Natural killer cell (primary cell): ENCODE measurements around the gene FTO. TPM values are rescaled to one million over a fixed set of nuclear protein-coding genes. Genes with fewer than 3 reads are reported as not detected.

Experiments
- ATAC-seq, 3 donors: fragments of 150-1000 bp in 2 of 3; fragments of 200-7000 bp in 1 of 3; cut with Tn5 transposase; 1 replicate in 1 of 3; 2 replicates in 2 of 3; pipeline ENCODE4 v1.10.0; 2021; ENCODE audit warnings: mild to moderate bottlenecking in 2 of 3, moderate library complexity in 2 of 3
- DNase-seq, 2 donors: peaks; one replicate each; pipeline versions ENCODE4 v3.0.0 to v3.0.0-alpha.2; 2013 to 2021; ENCODE audit warnings: mixed read lengths in 1 of 2
- H3K27ac ChIP-seq: one replicate; pipeline ENCODE4 v1.5.1; 2013; ENCODE audit warnings: mild to moderate bottlenecking, low read length
- H3K27me3 ChIP-seq: one replicate; pipeline ENCODE4 v1.6.1; 2013; ENCODE audit warnings: low read length; ENCODE audit not compliant: control insufficient read depth, insufficient read depth
- H3K36me3 ChIP-seq: one replicate; pipeline ENCODE4 v1.6.1; 2013; ENCODE audit warnings: low read length; ENCODE audit not compliant: control insufficient read depth, insufficient read depth
- H3K4me1 ChIP-seq: one replicate; pipeline ENCODE4 v1.6.1; 2013; ENCODE audit warnings: low read length; ENCODE audit not compliant: control insufficient read depth, insufficient read depth
- H3K4me3 ChIP-seq: one replicate; pipeline ENCODE4 v1.5.1; 2013; ENCODE audit warnings: low read length
- H3K9me3 ChIP-seq: one replicate; pipeline ENCODE4 v1.6.1; 2013; ENCODE audit warnings: low read length; ENCODE audit not compliant: control insufficient read depth, insufficient read depth
- H3K27ac Mint-ChIP-seq, 2 donors: one replicate each; pipeline ENCODE4 v1.8.0; 2022; ENCODE audit warnings: mild to moderate bottlenecking in 2 of 2, mixed read lengths in 2 of 2, moderate library complexity in 1 of 2
- H3K27me3 Mint-ChIP-seq, 2 donors: one replicate each; pipeline ENCODE4 v1.8.0; 2022; ENCODE audit warnings: low read depth in 2 of 2, mixed read lengths in 2 of 2
- H3K36me3 Mint-ChIP-seq: one replicate; pipeline ENCODE4 v1.8.0; 2022; ENCODE audit warnings: mixed read lengths
- H3K4me1 Mint-ChIP-seq, 2 donors: one replicate each; pipeline ENCODE4 v1.8.0; 2022; ENCODE audit warnings: mixed read lengths in 2 of 2
- H3K4me3 Mint-ChIP-seq: one replicate; pipeline ENCODE4 v1.8.0; 2022; ENCODE audit warnings: mild to moderate bottlenecking, moderate library complexity, mixed read lengths
- H3K9me3 Mint-ChIP-seq, 2 donors: one replicate each; pipeline ENCODE4 v1.8.0; 2022; ENCODE audit warnings: mixed read lengths in 2 of 2
- WGBS: methylation state at CpG from one replicate; pipeline ENCODE4 v1.1.7; 2013; ENCODE audit warnings: missing lambda C conversion rate; ENCODE audit not compliant: insufficient coverage; 5-methylcytosine and 5-hydroxymethylcytosine counted together
- intact Hi-C: fragments of 100-400 bp; cut with micrococcal nuclease; formaldehyde crosslinking; loops from one replicate; pipeline ENCODE4 v1.14.2; 2022
- total RNA-seq, 4 donors: library from RNA; stranded (reverse); fragments of 120-200 nt in 1 of 4; gene quantifications; one replicate each; pipeline versions ENCODE4 v1.2.3 to v1.2.4, GENCODE V29; 2013 to 2022
- TF ChIP-seq, protein P1 (sequence below): fragments of 200-600 bp; IDR thresholded peaks from one replicate; pipeline ENCODE4 v1.8.0; 2022; ENCODE audit warnings: antibody characterized with exemption

FTO gene
- total RNA-seq, 3 donors from 2014 or later (not counting 1 experiment from before 2014, with no cell fraction given) = 55.4 to 70.5 (median 55.4) TPM

DNA sequence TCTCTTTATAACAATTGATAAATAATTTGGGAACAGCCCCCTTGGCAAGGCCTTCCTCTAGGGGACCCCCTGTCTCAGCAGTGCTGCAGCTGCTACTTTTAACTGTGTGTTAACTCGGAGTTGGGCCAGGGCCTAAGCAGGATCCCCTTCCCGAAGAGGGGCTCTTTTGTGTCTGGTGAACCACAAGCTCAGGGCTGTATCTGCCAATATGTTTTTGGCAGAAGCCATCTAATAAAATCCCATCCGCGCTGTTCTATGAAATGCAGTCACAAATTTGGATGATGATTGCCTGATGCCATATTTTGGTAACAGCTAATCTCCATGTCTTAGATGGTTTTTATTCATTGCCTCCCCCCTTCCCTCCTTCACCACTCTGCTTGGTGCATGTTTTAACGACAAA lies 267.7 kb downstream of the FTO start:
- H3K4me3 Mint-ChIP-seq = no peak overlapping the region
- TF ChIP-seq, protein P1, sequence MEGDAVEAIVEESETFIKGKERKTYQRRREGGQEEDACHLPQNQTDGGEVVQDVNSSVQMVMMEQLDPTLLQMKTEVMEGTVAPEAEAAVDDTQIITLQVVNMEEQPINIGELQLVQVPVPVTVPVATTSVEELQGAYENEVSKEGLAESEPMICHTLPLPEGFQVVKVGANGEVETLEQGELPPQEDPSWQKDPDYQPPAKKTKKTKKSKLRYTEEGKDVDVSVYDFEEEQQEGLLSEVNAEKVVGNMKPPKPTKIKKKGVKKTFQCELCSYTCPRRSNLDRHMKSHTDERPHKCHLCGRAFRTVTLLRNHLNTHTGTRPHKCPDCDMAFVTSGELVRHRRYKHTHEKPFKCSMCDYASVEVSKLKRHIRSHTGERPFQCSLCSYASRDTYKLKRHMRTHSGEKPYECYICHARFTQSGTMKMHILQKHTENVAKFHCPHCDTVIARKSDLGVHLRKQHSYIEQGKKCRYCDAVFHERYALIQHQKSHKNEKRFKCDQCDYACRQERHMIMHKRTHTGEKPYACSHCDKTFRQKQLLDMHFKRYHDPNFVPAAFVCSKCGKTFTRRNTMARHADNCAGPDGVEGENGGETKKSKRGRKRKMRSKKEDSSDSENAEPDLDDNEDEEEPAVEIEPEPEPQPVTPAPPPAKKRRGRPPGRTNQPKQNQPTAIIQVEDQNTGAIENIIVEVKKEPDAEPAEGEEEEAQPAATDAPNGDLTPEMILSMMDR = no peak
- no peak for DNase-seq
- Histone ChIP-seq H3K36me3 (no peaks in the 10 kb centered on the region), H3K9me3 (no peaks in the 10 kb centered on the region), H3K4me1 (no peaks in the 10 kb centered on the region), H3K27ac (no peak overlapping the region), H3K27me3 (no peaks in the 10 kb centered on the region), H3K4me3 (no peak overlapping the region)
- no peaks in the 10 kb centered on the region for H3K27me3 Mint-ChIP-seq
- H3K27ac Mint-ChIP-seq = no peak overlapping the region
- WGBS = 97% methylated on average over 5 of the region's 5 CpGs
- H3K36me3 Mint-ChIP-seq = no peaks in the 10 kb centered on the region
- H3K4me1 Mint-ChIP-seq = peaks cover 8 to 10% of the 10 kb centered on the region in 2 donors
- intact Hi-C loops = no loop called here
- H3K9me3 Mint-ChIP-seq = no peaks in the 10 kb centered on the region
- ATAC-seq = no peak

DNA sequence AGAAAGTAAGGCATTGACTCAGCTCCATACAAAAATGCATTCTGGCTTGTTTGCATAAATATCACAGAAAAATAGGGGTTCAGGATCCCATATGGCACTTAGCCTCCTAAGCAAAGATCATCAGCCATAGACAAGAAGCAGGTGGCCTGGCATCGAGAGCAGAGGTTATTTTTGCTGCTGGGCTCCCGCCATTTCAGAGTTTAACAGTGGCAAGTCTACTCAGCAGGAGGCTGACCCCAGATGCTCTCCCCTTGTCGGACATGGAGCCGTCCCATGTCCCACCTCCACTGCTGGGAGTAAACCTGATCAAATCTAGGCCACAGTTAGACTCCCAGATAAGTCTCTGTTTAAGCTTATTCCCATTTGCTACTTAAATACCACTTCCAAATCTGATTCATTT lies 269.1 kb downstream of the FTO start:
- WGBS = 97% methylated on average over 4 of the region's 4 CpGs
- Mint-ChIP-seq H3K27me3 (no peaks in the 10 kb centered on the region), H3K4me1 (peaks cover 8 to 10% of the 10 kb centered on the region in 2 donors), H3K4me3 (no peak overlapping the region), H3K27ac (no peak overlapping the region), H3K9me3 (no peaks in the 10 kb centered on the region), H3K36me3 (no peaks in the 10 kb centered on the region)
- no peak for DNase-seq
- H3K27ac ChIP-seq = no peak overlapping the region
- H3K4me3 ChIP-seq = no peak overlapping the region
- H3K27me3 ChIP-seq = no peaks in the 10 kb centered on the region
- H3K4me1 ChIP-seq = no peaks in the 10 kb centered on the region
- TF ChIP-seq, protein P1 = no peak
- intact Hi-C loops = no loop called here
- H3K9me3 ChIP-seq = no peaks in the 10 kb centered on the region
- no peak for ATAC-seq
- no peaks in the 10 kb centered on the region for H3K36me3 ChIP-seq

DNA sequence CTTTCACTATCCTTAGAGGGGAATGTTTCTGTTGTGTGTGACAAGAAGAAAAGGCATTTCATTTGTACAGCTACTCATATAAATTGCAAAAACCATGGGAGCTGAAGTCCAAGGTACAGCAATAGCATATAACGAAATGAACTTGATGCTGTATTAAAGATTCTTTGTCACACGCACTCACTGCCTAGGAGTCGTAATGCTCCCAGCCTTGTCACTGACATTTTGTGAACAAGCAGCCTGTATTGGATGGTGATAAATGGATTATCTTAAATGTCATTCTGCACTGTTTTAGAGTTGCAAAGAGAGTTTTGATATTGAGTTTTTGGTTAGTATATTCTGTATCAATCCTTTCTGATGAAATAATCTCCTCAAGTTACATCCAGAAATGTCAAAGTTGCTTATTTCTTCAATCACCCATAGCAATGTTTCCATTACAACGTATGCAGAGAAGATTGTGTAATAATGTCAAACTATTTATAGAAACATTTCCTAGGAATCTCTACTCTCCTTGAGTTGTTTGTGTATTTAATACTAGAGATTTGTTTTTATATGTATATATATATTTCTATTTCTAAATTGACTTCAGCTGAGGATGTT lies 270.6 kb downstream of the FTO start:
- no peak overlapping the region for H3K27ac ChIP-seq
- H3K27me3 ChIP-seq = no peaks in the 10 kb centered on the region
- ATAC-seq = no peak
- Mint-ChIP-seq H3K4me3 (no peak overlapping the region), H3K4me1 (peaks cover 0 to 3% of the 10 kb centered on the region in 2 donors), H3K36me3 (no peaks in the 10 kb centered on the region), H3K9me3 (no peaks in the 10 kb centered on the region), H3K27ac (no peak overlapping the region), H3K27me3 (no peaks in the 10 kb centered on the region)
- WGBS = 97% methylated on average over 3 of the region's 4 CpGs
- DNase-seq = no peak
- H3K36me3 ChIP-seq = no peaks in the 10 kb centered on the region
- TF ChIP-seq, protein P1 = no peak
- H3K4me3 ChIP-seq = no peak overlapping the region
- no peaks in the 10 kb centered on the region for H3K4me1 ChIP-seq
- no peaks in the 10 kb centered on the region for H3K9me3 ChIP-seq
- intact Hi-C loops = no loop called here

DNA sequence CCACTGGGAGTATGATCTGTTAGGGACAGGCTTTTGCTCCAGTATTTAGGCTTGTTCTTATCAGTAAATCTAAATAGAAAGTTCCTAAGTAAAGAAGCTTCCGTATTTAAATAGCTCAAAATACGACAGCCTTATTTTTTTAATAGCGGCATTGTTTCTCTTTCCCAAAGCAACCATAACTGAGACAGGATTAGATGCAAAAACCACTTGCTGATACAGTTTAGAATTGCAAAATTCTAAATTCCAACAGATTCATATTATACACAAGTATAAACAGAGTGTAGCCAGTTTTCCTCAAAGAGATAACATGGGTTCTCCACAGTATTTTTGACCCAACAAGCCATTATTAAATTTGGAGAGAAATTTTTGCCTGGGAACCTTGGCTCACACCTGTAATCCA lies 276.7 kb downstream of the FTO start:
- Mint-ChIP-seq H3K27ac (no peak overlapping the region), H3K27me3 (no peaks in the 10 kb centered on the region), H3K36me3 (no peaks in the 10 kb centered on the region), H3K9me3 (no peaks in the 10 kb centered on the region), H3K4me3 (no peak overlapping the region), H3K4me1 (no peaks in the 10 kb centered on the region)
- Histone ChIP-seq H3K4me3 (no peak overlapping the region), H3K36me3 (no peaks in the 10 kb centered on the region), H3K4me1 (no peaks in the 10 kb centered on the region), H3K27me3 (no peaks in the 10 kb centered on the region), H3K9me3 (no peaks in the 10 kb centered on the region), H3K27ac (no peak overlapping the region)
- ATAC-seq = no peak
- no peak for DNase-seq
- TF ChIP-seq, protein P1 = no peak
- intact Hi-C loops = no loop called here
- WGBS = 98% methylated on average over 3 of the region's 3 CpGs
